Stimulated activated CD8-positive, alpha-beta memory T cell treated with anti-CD3 and anti-CD28 coated beads, Interleukin-7, amount 100 ng/mL, for 1 hour (primary cell): ENCODE data around the gene CLHC1.
"Not testable (repeated sequence)": the region's sequence is repeated elsewhere in the genome, so short reads cannot be mapped to it uniquely, and the experiment has no call there.

ENCODE experiments used
- DNase-seq, 2 donors: peaks; one replicate each; pipeline ENCODE4 v3.0.0-alpha.2; 2020; ENCODE audit warnings: low read depth in 2 of 2

Gene CLHC1

DNA sequence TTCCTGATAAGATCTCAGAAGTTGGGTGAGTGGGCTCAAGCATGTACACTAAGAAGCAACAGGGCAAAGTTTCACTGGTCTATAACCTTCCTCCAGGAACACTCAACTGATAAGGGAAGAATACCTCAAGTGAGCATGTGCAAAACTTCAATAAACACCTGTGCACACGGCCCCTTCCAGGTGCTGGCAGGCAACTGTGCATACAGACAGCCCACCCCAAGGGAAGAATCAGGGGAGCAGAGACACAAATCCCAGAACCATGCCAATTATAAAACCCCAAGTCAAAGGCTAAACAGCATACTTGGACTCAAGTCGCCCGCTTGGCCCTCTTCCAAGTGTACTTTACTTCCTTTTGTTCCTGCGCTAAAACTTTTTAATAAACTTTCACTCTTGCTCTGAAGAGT lies 96.0 kb downstream of the CLHC1 start:
- DNase-seq, result no peak

DNA sequence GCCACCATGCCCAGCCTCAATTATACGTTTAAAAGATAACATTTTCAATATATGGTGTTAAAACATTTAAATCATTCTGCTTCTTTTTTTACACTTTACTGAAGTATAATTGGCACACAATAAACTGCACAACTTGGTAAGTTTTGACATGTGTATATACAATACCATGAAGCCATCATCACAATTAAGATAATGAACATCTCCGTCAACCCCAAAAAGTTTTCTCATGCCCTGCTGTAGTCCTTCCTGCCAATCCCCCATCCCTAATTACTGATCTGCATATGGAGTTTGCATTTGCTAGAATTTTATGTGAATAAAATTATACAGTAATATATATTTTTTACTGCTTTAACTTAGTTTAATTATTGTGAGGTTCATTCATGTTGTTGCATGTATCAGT lies 96.6 kb downstream of the CLHC1 start:
- DNase-seq, result no peak

DNA sequence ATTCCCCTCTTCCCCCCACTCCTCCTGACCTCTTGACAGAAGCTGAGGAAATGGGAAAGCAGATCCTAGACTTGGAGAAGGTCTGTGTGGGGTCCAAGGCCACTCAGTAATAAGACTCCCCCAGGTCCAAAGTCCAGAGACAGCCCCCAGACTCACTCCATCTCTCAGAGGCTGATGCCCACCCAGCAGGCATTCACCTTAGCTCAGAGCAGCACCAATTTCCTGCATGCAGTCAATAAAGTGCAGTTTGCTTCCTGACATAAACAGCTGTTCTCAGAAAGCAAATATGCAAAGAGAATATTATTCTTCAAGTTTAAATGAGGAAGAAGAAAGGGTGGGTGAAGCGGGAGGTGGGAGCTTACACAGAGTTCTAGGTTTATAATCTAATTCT lies 97.8 kb downstream of the CLHC1 start:
- DNase-seq, result no peak

DNA sequence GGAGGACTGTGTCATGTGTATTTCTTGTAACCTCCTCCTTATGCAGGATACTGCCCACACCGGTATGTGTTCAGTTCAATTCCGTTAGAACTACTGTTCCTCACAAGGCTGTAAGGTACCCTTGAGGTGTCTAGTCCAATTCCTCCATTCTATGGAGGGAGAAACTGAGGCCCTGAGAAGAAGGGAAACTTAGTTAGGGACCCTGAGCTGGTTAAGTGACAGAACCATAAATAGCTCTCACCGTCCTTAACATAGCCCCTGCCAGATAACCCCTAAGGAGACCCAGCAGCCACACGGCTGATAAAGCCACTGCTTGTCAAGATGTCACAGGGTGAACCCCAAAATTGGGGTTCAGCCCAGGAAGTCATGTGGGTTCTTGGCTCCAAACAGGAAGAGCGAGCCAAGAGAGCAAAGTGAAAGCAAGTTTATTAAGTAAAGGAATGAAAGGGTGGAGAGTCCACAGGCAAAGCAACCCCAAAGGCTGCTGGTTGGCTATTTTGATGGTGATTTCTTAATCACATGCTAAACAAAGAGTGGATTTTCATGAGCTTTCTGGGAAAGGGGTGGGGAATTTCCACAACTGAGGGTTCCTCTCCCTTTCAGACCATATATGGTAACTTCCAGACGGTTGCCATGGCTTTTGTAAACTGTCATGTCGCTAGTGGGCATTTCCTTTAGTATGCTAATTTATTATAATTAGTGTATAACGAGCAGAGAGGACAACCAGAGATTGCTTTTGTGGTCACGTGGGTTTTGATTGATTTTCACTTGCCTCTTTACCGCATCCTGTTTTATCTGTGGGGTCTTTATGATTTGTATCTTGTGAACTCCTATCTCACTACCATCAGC lies 98.4 kb downstream of the CLHC1 start:
- no peak for DNase-seq

DNA sequence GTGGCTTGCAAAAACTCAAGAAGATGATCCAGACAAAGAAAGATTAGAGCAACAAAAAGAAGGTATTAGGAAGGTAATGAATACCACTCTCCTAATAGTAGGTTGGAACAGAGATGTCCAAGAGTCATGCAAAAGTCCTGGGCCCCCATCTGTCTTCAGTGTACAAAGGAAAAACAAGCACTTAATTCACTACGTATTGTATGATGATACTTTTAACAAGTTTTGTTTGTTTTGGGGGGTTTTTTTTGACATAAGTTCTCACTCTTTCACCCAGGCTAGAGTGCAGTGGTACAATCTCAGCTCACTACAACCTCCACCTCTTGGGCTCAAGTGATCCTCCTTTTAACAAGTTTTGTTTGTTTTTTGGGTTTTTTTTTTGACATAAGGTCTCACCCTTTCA lies 101.2 kb downstream of the CLHC1 start:
- DNase-seq, result no peak

DNA sequence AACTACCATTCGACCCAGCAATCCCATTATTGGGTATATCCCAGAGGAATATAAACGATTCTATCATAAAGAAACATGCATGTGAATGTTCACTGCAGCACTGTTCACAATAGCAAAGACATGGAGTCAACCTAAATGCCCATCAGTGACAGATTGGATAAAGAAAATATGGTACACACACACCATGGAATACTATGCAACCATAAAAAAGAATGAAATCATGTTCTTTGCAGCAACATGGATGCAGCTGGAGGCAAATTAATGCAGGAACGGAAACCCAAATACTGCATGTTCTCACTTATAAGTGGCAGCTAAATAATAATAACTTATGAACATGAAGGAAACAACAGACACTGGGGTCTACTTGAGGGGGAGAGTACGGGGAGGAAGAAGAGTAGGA lies 105.5 kb downstream of the CLHC1 start:
- DNase-seq, result not testable (repeated sequence)
